Measurements from ENCODE around the gene BDH2. TPM values are rescaled to one million over a fixed set of nuclear protein-coding genes. Genes with fewer than 3 reads are reported as not detected.

The BDH2 gene
- total and polyA plus RNA-seq, 2 donors from 2014 or later, result 104 to 473 TPM

DNA sequence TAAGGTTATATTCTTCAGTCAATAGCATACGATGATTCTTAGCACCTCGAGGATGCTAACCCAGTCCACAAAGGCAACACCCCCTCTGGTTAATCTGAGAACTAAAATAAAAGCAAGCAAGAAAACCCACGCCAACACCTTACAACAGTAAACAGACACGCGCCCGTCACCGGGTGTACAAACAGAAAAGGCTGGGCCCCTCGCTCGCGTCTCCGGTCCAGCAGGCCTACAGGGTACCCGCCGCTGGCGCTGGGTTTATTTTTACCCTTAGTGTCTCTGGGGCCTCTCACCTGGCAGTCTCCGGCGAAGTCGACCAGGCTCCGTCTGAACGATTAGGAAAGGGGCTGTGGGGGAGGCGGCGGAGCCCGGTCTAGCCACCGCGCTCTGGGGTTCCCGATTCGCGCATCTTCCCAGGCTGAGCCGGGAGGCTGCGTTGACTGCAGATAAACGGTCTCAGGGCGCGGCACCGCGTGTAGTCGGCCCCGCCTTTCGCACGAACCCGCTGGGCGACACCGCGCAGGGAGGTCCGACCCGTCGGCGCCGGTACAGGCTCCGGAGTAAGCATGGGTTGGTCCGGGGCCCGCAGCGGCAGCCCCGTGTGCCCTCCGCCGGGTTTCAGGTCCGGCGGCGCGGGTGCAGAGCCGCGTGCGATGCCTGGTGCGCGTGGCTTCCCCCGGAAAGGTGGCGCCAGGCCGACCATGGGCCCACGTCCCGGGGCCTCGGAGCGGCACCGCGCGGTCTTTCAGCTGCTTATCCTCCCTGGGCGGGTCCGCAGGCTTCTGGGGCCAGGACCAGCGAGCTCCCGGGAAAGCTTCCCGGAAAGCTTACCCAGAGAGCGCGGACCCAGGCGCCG, 23.5 kb downstream of the BDH2 start:
- Histone ChIP-seq H3K36me3 (ENCODE audit: control insufficient read depth in 2 of 3, insufficient read depth in 3 of 3, low read length in 3 of 3) (peaks cover 0 to 13% (median 9%) of the 10 kb centered on the region in 3 donors), H3K27ac (ENCODE audit: low read depth in 2 of 2, low read length in 2 of 2) (peak overlapping the region in 1 of 2 donors; percentile 65), H3K27me3 (ENCODE audit: control insufficient read depth, insufficient read depth, low read length) (no peaks in the 10 kb centered on the region), H3K9me3 (ENCODE audit: control insufficient read depth in 2 of 3, insufficient read depth in 1 of 3, low read length in 3 of 3) (no peaks in the 10 kb centered on the region), H3K4me1 (ENCODE audit: control insufficient read depth in 2 of 3, insufficient read depth in 2 of 3, low read depth in 1 of 3, low read length in 3 of 3) (peaks cover 0 to 5% (median 0%) of the 10 kb centered on the region in 3 donors), H3K4me3 (ENCODE audit: low read length in 3 of 3) (peak overlapping the region; percentile 51 to 68 (median 53)), H3K9ac (ENCODE audit: low read length in 3 of 3) (peak overlapping the region; percentile 23 to 77 (median 65))
- TF ChIP-seq, protein P1, sequence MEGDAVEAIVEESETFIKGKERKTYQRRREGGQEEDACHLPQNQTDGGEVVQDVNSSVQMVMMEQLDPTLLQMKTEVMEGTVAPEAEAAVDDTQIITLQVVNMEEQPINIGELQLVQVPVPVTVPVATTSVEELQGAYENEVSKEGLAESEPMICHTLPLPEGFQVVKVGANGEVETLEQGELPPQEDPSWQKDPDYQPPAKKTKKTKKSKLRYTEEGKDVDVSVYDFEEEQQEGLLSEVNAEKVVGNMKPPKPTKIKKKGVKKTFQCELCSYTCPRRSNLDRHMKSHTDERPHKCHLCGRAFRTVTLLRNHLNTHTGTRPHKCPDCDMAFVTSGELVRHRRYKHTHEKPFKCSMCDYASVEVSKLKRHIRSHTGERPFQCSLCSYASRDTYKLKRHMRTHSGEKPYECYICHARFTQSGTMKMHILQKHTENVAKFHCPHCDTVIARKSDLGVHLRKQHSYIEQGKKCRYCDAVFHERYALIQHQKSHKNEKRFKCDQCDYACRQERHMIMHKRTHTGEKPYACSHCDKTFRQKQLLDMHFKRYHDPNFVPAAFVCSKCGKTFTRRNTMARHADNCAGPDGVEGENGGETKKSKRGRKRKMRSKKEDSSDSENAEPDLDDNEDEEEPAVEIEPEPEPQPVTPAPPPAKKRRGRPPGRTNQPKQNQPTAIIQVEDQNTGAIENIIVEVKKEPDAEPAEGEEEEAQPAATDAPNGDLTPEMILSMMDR (IDR thresholded peaks at IDR 0.05; ENCODE audit: borderline replicate concordance, extremely low read depth, insufficient read depth), result no peak
- DNase-seq (peak; percentile 63 to 88 (median 73)), FAIRE-seq (no peak)
- intact Hi-C loops (cut with DNase I), result no loop called here

DNA sequence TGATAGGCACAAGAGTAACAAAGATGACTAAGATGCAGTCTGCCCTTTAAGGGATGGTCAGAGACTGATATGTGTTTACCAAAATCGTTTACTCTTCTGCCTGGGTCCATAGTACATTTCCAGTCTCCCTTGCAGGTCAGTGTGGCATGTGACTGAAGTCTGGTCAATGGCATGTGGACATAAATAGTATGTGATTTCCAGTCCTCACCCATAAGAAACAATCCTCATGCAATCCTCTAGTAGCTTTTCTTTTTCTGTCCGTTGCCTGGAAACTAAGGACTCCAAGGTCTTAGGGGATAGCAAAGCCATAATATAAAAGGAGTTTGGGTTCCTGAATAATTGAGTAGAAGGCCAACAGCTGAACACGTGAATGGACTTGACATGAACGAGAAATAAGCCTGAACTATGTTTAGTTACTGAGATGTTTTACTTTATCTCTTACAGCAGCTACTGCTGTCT, 24.2 kb downstream of the BDH2 start:
- no peaks in the 10 kb centered on the region for H3K9me3 ChIP-seq (ENCODE audit: control insufficient read depth in 2 of 3, insufficient read depth in 1 of 3, low read length in 3 of 3)
- peaks cover 0 to 5% (median 0%) of the 10 kb centered on the region in 3 donors for H3K4me1 ChIP-seq (ENCODE audit: control insufficient read depth in 2 of 3, insufficient read depth in 2 of 3, low read depth in 1 of 3, low read length in 3 of 3)
- no peaks in the 10 kb centered on the region for H3K27me3 ChIP-seq (ENCODE audit: control insufficient read depth, insufficient read depth, low read length)
- intact Hi-C loops (cut with DNase I), result no loop called here
- no peak overlapping the region for H3K27ac ChIP-seq (ENCODE audit: low read depth in 2 of 2, low read length in 2 of 2)
- H3K4me3 ChIP-seq (ENCODE audit: low read length in 3 of 3), result peak overlapping the region; percentile 35 to 68 (median 51)
- peak in 1 of 5 donors; percentile 22 for DNase-seq
- H3K9ac ChIP-seq (ENCODE audit: low read length in 3 of 3), result peak overlapping the region in 2 of 3 donors; percentile 10 to 65
- FAIRE-seq, result no peak
- TF ChIP-seq, protein P1 (IDR thresholded peaks at IDR 0.05; ENCODE audit: borderline replicate concordance, extremely low read depth, insufficient read depth), result no peak
- peaks cover 0 to 8% (median 5%) of the 10 kb centered on the region in 3 donors for H3K36me3 ChIP-seq (ENCODE audit: control insufficient read depth in 2 of 3, insufficient read depth in 3 of 3, low read length in 3 of 3)

DNA sequence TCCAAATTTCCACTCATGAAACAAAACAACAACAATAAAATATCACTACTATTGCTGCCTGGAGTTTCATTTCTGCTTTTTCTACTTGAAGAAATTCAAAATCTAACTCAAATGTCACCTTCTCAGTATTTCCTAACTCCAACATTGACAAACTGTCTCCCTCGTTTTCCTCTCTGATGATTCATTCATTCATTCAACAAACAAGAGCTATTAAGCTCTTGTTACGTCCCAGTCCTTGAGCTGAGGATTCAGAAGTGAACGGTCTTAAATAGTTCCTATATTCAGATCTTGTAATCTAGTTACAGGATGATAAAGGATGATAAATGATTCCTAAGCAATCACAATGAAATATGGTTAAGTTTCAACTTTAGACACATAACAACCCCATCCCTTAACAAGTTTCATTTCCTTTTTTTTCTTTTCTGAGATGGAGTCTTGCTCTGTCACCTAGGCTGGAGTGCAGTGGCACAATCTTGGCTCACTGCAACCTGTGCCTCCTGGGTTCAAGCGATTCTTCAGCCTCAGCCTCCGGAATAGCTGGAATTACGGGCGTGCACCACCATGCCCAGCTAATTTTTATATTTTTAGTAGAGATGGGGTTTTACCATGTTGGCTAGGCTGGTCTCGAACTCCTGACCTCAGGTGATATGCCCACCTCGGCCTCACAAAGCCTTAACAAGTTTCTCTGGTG, 24.7 kb downstream of the BDH2 start:
- H3K9me3 ChIP-seq (ENCODE audit: control insufficient read depth in 2 of 3, insufficient read depth in 1 of 3, low read length in 3 of 3), result no peaks in the 10 kb centered on the region
- TF ChIP-seq, protein P1 (IDR thresholded peaks at IDR 0.05; ENCODE audit: borderline replicate concordance, extremely low read depth, insufficient read depth), result no peak
- peaks cover 0 to 6% (median 4%) of the 10 kb centered on the region in 3 donors for H3K36me3 ChIP-seq (ENCODE audit: control insufficient read depth in 2 of 3, insufficient read depth in 3 of 3, low read length in 3 of 3)
- H3K9ac ChIP-seq (ENCODE audit: low read length in 3 of 3), result no peak overlapping the region
- H3K27ac ChIP-seq (ENCODE audit: low read depth in 2 of 2, low read length in 2 of 2), result no peak overlapping the region
- H3K27me3 ChIP-seq (ENCODE audit: control insufficient read depth, insufficient read depth, low read length), result no peaks in the 10 kb centered on the region
- intact Hi-C loops (cut with DNase I), result no loop called here
- no peak overlapping the region for H3K4me3 ChIP-seq (ENCODE audit: low read length in 3 of 3)
- peaks cover 0 to 5% (median 0%) of the 10 kb centered on the region in 3 donors for H3K4me1 ChIP-seq (ENCODE audit: control insufficient read depth in 2 of 3, insufficient read depth in 2 of 3, low read depth in 1 of 3, low read length in 3 of 3)
- no peak for FAIRE-seq
- DNase-seq, result no peak

Data from kidney (tissue), 14 donors.